Measurements from ENCODE around the gene USP28.
"Not testable (repeated sequence)": the region's sequence is repeated elsewhere in the genome, so short reads cannot be mapped to it uniquely, and the experiment has no call there.

Gene USP28, protein sequence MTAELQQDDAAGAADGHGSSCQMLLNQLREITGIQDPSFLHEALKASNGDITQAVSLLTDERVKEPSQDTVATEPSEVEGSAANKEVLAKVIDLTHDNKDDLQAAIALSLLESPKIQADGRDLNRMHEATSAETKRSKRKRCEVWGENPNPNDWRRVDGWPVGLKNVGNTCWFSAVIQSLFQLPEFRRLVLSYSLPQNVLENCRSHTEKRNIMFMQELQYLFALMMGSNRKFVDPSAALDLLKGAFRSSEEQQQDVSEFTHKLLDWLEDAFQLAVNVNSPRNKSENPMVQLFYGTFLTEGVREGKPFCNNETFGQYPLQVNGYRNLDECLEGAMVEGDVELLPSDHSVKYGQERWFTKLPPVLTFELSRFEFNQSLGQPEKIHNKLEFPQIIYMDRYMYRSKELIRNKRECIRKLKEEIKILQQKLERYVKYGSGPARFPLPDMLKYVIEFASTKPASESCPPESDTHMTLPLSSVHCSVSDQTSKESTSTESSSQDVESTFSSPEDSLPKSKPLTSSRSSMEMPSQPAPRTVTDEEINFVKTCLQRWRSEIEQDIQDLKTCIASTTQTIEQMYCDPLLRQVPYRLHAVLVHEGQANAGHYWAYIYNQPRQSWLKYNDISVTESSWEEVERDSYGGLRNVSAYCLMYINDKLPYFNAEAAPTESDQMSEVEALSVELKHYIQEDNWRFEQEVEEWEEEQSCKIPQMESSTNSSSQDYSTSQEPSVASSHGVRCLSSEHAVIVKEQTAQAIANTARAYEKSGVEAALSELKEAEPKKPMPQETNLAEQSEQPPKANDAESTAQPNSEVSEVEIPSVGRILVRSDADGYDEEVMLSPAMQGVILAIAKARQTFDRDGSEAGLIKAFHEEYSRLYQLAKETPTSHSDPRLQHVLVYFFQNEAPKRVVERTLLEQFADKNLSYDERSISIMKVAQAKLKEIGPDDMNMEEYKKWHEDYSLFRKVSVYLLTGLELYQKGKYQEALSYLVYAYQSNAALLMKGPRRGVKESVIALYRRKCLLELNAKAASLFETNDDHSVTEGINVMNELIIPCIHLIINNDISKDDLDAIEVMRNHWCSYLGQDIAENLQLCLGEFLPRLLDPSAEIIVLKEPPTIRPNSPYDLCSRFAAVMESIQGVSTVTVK

DNA sequence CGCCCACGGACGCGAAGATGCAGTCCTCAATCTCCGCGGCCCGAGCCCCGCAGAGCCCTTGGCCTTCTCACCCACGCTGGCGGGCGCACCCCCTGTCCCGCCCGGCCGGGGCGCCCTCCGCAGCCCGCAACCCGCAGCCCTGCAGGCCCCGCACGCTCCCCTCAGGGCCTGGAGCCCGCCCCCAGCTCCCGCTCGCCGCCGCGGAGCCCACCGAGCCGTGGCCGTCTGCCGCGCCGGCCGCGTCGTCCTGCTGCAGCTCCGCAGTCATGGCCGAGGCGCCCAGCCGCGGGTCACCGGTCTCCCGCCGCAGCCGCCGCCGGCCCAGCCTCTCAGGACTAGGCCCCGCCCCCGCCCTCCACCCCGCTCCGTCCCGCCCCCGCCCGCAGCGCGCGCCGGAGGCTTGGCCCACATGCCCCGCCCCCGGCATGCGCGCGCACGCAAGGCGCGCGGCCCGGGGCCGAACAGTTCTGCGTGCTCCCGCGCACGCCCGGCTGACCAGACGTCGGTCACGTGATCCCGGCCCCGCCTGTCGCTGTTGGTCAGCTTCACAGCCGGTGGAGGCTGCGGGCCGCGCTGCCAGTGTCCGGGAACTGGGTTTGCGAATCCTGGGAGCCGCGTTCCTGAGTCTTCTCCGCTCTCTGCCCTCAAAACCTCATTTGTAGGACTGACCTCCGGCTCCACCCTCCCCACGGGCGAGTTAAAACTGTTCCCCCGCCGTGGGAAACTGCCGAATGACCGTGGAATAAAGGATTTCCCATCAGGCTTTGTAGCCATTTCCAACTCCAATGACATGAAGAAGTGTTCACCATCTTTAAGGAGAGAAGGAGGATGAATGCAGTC is at the start of gene USP28:
Gene USP28, minus strand, starts transcription at position 339 of the 840 bp plus-strand sequence. Its CDS starts 71 bp downstream, at position 268.
- DNase-seq (ENCODE audit: insufficient read length, low spot score): peak; percentile 88
- FAIRE-seq: peak; percentile 84

DNA sequence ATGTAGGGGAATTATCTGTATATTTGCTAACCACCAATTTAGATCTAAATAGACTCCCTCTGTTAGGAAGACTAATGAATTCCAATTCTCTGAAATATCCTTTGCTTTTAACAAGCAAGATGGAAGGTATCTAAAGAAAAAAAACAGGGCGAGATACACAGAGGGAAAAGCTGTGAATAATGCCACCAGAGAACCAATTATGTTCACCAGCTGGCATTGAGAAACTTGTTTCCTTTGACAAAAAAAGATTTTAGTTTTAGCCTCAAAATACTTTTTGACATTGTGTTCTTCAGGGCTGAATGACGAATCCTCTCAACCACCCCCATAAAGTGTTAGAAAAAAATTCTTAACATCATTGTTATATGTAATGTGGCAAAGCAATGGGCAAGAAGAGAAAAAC is 48.2 kb upstream of the USP28 start:
- DNase-seq (ENCODE audit: insufficient read length, low spot score): no peak
- FAIRE-seq: no peak

GRCh38 chr11:113911491-113911890 is 36.1 kb upstream of the USP28 start:
- not testable (repeated sequence) for DNase-seq (ENCODE audit: insufficient read length, low spot score); FAIRE-seq

DNA sequence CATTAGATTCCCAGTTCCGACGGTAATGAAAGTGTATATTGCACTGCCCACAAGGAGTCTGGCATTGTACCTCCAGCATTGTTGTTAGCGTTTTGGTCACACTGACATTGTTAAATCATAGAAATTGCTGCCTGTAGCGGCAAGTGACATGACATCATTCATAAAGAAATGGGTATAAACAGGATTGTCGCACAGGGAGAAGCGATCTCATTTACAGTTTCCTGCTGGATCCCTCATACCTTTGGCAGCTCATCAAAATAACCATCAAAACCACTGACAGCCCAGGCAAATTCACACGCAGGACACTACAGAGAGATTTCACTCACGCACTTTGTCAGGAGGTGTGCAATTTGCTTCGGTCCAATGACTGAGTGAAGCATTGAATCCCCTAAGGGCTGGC is 32.7 kb upstream of the USP28 start:
- FAIRE-seq: no peak
- DNase-seq (ENCODE audit: insufficient read length, low spot score): no peak

- no peak for DNase-seq (ENCODE audit: insufficient read length, low spot score)
- FAIRE-seq: no peak
Measured at GRCh38 chr11:113907681-113908080, 32.3 kb upstream of the USP28 start.

DNA sequence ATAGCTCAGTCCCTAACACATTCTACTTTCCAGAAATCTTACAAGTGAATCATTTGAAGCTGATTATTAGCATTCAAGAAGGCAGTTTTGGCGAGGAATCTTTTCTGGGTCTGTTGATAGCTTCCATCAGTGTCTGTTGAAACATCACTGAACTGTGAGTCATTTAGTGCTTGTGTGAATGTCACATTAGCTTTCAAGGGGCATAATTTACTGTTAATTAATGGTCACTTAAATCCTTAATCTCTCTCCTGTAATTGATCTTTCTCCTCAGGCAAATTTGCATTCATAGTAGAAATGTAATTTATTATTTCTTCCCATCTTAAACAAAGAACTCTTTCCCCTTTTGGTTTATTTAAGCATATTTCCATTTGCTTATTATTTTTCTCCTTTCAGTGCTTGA is 31.8 kb upstream of the USP28 start:
- no peak for DNase-seq (ENCODE audit: insufficient read length, low spot score)
- no peak for FAIRE-seq

DNA sequence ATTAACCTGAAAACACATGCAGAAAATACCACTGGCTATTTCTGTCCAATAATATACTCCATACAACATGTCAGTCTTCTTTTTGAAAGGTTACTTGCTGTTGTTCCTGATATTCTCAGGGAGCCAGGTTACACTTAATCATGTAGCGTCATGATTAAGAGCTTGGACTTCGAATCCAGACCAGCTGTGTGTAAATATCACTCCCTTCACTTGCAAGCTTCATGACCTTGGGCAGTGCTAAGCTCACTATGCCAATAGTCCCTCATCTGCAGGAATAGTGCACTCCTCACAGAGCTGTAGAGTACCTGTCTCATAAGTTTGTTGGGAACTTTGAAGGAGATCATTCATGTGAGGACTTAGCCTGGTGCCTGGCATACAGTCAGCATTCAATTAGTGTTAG is 31.1 kb upstream of the USP28 start:
- no peak for FAIRE-seq

DNA sequence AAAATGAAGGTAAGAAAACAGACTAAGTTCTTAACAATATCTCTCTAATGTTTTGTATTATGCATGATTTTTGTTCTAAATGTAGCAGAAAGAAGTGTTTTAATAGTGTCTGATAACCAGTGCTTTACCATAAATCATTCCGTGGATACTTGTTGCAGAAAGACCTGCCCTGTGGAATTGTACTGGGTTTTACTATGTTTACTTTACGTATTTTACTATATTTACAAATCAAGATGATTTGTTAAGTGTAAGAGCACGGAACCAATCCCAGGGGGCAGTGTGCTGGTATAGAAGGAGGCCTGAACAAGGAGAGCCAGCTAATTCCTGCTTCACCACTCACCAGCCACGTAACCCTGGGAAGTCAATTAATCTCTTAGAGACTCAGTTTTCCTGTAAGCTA is 30.7 kb upstream of the USP28 start:
- DNase-seq (ENCODE audit: insufficient read length, low spot score): no peak
- no peak for FAIRE-seq

More for the DNA sequence above, 31.1 kb upstream of the USP28 start:
- no peak for DNase-seq (ENCODE audit: insufficient read length, low spot score)

DNA sequence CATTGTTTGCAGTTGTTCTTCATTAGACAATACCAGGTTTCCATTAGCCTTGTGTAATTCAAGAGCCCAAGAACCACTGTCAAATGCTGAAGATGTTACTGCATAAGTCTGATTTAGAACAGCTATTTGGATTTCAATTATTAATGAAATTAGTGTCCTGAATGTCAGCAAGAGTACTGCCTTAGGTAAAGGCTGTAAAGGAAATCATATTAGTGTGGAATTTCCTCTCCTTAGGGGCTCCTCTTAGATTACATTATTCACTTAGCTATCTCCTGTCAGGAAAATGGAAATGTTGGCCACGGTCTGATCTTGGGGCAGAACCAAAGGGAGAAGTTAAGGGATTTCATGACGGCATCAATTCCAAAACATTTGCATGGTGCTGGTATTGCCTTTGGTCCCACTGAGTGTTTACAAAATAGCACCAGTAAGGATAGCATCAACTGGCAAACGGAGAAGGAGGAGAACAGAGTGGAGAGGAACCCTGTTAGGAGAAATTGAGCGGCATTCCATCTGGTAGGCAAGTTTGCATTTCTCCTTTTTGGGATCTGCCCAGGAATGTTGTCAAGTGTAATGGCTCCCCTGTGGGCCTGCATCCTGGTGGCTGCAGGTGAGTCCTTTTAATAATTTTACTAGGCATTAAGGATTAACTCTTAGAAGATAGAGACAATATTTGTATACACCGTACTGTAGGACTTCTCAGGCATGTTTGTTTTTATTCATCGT is 29.2 kb upstream of the USP28 start, which contains the start of gene HTR3B:
Gene HTR3B, plus strand, starts transcription at position 418 of the 723 bp plus-strand sequence. Its CDS starts 138 bp downstream, at position 556.
- FAIRE-seq (no peak), DNase-seq (ENCODE audit: insufficient read length, low spot score) (no peak)

DNA sequence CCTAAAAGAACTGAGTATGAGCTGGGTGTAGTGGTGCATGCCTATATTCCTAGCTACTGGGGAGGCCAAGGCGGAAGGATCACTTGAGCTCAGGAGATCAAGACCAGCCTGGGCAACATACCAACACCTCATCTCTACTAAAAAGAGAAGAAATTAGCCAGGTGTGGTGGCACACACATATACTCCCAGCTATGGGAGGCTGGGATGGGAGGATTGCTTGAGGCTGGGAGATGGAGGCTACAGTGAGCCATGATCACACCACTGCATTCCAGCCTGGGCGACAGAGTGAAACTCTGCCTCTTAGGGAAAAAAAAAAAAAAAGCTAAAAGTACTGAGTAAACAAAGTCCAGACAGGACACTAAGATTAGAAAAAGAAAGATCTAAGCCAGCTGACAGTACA is 25.8 kb upstream of the USP28 start:
- no peak for FAIRE-seq
- no peak for DNase-seq (ENCODE audit: insufficient read length, low spot score)

- DNase-seq (ENCODE audit: insufficient read length, low spot score) (no peak), FAIRE-seq (peak; percentile 94)
Measured at GRCh38 chr11:113896156-113896879, 20.9 kb upstream of the USP28 start.

GRCh38 chr11:113895367-113896155 is 20.2 kb upstream of the USP28 start:
- no peak for FAIRE-seq
- DNase-seq (ENCODE audit: insufficient read length, low spot score): no peak

DNA sequence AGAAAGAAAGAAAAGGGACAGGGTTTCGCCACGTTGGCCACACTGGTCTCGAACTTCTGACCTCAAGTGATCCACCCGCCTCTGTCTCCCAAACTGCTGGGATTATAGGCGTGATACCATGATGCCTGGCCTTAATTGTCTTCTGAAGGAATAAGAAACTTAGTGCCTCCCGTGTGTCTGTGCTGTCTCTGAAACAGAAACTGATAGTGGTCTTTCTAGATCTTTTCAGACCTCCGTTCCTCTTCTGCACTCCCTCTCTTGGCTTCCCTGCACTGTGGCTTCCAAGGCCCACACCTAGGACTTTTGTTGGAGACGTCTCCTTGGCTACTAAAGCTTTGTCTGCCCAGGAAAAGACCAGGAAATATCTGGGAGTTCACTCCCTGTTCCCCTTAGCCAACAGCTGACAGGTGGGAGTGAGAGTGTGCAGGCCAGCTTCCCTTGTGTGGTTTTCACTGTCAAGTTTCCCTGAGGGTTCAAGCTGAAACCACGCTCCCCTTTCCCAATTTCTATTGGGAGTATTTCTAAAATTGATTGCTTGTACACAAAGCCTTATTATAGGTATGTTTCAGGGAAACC is 19.1 kb upstream of the USP28 start:
- FAIRE-seq: peak; percentile 53

GRCh38 chr11:113888848-113889247 is 13.5 kb upstream of the USP28 start:
- FAIRE-seq: peak; percentile 39
- no peak for DNase-seq (ENCODE audit: insufficient read length, low spot score)

More for the DNA sequence above, 19.1 kb upstream of the USP28 start:
- DNase-seq (ENCODE audit: insufficient read length, low spot score): peak; percentile 28

- no peak for DNase-seq (ENCODE audit: insufficient read length, low spot score)
Measured at GRCh38 chr11:113885897-113886296, 10.5 kb upstream of the USP28 start.

DNA sequence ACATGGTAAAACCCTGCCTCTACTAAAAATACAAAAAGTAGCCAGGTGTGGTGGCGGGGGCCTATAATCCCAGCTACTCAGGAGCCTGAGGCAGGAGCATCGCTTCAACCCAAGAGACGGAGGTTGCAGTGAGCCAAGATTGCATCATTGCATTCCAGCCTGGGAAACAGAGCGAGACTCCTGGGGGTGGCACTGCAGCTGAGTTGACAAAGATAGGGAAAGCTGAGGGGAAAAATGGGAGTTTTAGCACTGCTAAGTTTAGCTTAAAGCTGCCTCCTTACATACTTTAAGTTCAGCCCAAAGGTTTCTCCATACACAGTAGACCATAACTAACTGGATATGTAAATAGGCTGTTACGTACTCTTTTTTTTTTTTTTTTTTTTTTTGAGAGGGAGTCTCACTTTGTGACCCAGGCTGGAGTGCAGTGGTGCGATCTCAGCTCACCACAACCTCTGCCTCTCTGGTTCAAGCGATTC is 9.0 kb upstream of the USP28 start:
- FAIRE-seq (no peak), DNase-seq (ENCODE audit: insufficient read length, low spot score) (no peak)

More at GRCh38 chr11:113885897-113886296, 10.5 kb upstream of the USP28 start:
- FAIRE-seq: no peak

DNA sequence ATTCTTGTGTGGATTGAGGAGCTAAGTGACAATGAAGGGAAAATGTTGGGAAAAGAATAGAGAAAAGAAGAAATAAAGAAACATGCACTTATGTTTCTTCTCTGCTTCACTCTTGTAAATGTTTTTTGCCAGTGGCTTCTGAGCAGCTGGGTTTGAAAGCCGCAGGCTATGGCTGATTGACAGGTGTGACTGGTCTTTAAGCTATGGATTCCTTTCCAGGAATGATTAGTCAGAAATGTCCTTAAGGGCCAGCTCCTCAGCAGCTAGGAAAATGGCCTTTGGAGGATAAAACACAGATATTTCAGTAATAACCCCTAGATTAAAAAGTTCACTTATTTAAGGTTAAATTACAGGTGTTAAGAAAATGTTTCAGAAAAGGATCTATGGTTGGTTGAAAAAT is 6.5 kb upstream of the USP28 start:
- no peak for FAIRE-seq
- DNase-seq (ENCODE audit: insufficient read length, low spot score): no peak
